HepG2 (cell line): ENCODE measurements around the gene B3GNT2.

Experiments
- CTCF ChIP-seq: sonication (generic); formaldehyde crosslinking; IDR thresholded peaks from 2 replicates; pipeline ENCODE4 v1.5.0; 2020; ENCODE audit warnings: mild to moderate bottlenecking, missing genetic modification reagents, moderate library complexity
- FOXA3 ChIP-seq: IDR thresholded peaks from 2 replicates; pipeline ENCODE4 v1.6.1; 2016; ENCODE audit warnings: missing genetic modification reagents, missing compliant biosample characterization
- POLR2A ChIP-seq, 2 experiments: IDR thresholded peaks; 2 replicates each; pipeline ENCODE4 v1.6.1; 2011; ENCODE audit warnings: low read depth in 2 of 2, low read length in 2 of 2, mild to moderate bottlenecking in 1 of 2, moderate library complexity in 1 of 2; ENCODE audit not compliant: insufficient read depth in 1 of 2

- TF ChIP-seq FOXA3 (CRISPR knock-in tag) = no peak
- TF ChIP-seq CTCF = no peak
- no peak for TF ChIP-seq POLR2A (IDR thresholded peaks at IDR 0.05; ENCODE audit: insufficient read depth in 1 of 2, low read depth in 2 of 2, low read length in 2 of 2)
Measured at GRCh38 chr2:62219407-62220159, 23.7 kb downstream of the B3GNT2 start.
